GM19467 (cell line): ENCODE measurements around the gene BRMS1L.

ENCODE experiments used
- ATAC-seq: cut with Tn5 transposase; IDR thresholded peaks from one replicate; pipeline ENCODE4 v1.9.1; 2021; ENCODE audit warnings: mild to moderate bottlenecking, moderate library complexity; ENCODE audit not compliant: unreplicated experiment

BRMS1L gene

DNA sequence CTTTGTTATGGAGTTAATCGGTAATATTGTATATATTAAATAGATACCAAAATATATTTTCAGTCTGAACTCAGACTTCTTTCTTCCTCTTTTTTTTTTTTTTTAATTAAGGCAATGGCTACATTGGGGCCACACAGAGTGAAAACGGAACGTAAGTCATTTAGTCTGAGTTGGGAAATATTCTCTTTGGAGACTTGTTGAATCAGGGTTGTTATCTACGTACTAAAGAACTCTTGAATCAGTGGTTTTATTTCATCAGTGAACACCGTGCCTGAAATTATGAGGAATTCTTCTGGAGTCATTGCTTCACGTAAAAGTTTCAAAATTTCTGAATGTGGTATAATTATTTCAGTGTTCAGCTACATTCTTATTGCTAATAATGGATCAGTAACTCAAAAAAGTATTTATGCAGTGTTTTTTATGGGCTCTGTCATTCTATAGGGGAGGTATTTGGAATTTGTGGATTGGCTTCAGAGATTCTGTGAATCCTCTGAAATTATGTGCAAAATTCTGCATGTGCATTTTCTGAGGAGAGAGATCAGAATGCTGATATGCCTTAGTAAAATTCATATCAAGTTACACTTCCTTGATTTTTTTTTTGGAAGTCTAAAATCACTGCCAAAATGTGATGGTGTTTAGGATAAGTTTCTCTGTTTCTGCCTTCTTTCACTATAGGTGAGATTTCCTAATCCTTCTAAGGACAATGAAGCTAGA lies 39.6 kb downstream of the BRMS1L start:
- ATAC-seq = no peak

DNA sequence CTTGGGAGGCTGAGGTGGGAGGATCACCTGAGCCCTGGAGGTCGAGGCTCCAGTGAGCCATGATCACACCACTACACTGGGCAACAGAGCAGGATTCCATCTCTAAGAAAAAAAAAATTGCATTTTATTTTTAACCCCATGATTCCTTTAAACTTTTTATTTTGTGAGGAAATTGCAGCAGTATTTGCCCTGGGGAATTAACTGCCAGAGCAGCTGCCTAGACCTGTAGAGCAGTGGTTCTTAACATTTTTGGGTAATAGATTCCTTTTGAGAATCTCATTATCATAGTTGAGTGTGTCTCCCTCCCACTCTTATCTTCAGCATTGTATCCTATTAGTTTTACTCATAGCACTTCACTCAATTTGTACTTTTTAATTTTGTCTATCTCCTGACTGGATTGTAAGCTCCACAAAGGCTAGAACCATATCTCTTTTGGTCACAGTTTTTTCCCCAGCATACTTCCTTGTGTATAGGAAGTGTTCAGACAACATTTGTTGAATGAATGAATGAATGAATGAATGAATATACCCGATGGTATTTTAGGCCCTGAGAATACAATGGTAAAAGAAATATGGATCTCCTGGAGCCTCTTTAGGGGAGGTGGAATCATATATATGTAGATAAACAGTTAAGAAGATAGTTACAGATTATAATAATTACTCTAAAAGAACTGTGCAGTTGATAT lies 40.6 kb downstream of the BRMS1L start:
- no peak for ATAC-seq

DNA sequence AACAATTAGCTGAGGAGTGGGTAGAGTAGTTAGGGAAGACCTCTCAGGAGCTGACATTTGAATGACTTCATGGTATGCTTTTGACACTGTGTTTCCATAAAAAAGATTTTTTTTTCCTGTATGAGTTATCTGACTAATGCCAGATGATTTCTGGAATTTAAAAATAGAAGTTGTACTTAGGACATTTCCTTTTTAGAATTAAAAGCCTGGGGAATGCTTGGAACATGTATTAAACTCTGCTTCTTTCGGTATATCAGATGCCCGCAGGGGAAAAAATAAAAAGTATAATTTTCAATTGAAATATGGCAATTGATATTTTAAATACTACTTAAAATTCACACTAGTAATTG lies 41.1 kb downstream of the BRMS1L start:
- no peak for ATAC-seq

DNA sequence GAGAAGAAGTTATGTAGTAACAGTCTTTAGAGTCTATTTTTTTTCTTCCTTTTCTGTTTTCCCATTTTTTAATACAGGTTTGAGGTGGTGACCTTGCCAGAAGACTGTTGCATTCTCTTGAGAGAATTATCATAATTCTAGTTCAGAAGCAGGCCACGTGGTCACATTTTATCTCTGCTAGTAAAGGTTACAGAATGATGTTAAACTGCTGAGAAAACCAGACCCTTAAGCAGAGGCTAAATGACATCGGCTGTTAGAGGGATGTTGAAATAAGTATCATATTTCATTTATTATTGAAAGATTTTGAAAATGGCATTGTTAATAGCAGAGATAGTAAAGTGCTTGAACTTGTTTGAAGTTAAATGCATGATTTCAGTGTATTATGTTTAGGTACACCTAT lies 49.2 kb downstream of the BRMS1L start:
- ATAC-seq = no peak

DNA sequence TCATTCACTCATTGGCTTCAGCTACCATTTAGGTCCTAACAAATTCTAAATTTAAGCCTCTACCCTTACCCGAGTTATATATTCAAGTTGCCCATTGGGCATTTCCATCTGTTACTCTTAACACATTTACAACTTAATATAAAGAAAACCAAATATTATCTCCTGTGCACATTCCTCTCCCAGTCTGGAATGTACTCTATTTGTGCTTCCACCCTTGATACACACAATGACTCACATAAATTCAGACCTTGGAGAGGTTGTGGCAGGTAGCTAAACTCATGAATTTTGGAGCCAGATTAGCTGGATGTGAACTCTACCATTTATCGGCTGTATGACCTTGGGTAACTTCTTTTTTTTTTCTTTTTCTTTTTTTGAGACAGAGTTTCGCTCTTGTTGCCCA lies 51.1 kb downstream of the BRMS1L start:
- no peak for ATAC-seq

DNA sequence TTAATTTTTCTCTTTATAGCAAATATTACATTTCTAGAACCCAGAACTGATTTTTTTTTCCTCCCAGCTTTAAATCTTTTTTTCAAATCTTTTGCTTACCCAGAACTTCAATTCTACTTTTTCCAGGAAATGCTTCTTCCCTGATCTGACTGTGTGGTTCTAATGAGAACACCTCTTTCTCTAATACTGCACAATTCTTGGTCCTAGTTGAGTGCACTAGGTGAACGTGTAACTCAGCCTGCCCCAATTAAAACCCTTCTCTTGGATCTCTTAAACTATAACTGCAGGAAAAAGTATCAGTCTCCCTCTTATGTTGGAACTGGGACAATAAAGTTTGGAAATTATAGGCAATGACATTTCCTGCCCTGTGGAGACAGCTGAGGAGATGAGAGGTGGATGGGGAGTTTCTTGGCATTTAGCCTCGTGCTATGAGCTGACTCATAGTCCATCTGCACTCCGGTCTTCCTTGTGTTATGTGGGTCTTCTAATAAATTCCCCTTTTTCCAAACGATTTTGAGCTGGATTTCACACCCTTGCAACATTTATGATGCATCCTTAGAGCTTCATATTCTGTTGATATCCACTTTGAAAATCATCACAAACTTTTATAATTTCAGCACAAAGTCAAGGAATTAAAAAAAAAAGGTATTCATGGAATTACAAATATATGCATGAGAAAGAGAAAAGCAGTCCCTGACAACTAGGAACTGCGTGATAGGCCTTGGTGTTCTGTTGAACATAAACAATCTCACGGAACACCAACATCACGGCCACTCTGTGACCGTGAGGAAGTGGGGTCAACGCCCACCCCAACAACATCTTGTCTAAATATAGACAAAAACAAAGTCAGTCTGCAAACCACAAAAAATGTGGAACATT lies 52.4 kb downstream of the BRMS1L start:
- no peak for ATAC-seq

DNA sequence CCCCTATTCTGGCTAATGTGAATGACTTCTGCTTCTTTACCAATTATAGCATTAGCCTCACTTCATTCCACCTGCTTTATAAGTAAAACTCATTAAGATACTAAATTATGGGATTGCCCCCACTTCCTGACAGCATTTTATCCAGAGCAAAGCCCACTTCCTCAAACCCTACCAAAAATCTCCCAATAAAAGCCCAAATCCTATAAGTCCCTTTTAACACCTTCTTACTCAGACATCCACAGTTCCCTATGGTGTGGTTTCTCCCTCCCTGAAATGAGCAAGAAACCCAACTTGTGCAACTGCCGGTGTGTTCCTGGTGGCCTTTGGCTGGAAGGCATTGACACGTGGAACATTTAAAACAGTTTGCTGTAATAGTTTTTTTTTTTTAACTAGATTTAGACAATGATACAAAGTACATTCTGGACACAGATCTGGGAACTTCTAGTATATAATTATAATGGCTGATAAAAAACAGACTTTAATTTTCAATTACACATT lies 53.1 kb downstream of the BRMS1L start:
- ATAC-seq = no peak

DNA sequence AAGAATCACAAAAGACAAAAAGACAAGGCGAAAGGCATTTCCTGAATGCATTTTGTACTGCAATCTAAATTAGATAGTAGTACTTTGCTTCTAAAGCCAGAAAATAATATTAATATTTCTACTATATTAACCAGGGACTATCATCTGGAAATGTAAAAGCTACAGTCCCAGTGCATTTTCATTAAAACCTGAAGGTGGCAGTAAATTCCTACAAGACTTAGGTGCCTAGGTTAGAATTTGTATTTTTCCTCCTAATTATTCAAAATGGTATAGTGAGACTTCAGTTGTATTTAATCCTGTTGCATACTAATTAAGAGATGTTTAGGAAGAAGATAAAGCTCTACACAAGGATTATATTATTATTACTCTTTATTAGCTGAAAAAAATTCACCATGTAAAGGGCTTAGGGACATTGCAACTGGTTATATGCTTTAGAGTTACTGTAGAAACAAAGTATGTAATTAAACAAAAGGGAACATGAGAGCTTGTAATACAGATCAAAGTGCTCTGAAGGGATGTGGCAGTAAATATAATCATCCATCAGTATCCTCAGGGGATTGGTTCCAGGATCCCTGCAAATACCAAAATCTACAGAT lies 53.6 kb downstream of the BRMS1L start:
- ATAC-seq = no peak

DNA sequence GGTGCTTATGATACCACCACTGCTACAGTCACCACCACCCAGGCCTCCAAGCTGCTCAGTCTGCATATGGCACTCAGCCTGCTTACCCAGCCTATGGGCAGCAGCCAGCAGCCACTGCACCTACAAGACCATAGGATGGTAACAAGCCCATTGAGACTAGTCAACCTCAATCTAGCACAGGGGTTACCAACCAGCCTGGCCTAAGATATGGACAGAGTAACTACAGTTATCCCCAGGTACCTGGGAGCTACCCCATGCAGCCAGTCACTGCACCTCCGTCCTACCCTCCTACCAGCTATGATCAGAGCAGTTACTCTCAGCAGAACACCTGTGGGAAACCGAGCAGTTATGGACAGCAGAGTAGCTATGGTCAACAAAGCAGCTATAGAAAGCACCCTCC lies 55.1 kb downstream of the BRMS1L start:
- no peak for ATAC-seq

DNA sequence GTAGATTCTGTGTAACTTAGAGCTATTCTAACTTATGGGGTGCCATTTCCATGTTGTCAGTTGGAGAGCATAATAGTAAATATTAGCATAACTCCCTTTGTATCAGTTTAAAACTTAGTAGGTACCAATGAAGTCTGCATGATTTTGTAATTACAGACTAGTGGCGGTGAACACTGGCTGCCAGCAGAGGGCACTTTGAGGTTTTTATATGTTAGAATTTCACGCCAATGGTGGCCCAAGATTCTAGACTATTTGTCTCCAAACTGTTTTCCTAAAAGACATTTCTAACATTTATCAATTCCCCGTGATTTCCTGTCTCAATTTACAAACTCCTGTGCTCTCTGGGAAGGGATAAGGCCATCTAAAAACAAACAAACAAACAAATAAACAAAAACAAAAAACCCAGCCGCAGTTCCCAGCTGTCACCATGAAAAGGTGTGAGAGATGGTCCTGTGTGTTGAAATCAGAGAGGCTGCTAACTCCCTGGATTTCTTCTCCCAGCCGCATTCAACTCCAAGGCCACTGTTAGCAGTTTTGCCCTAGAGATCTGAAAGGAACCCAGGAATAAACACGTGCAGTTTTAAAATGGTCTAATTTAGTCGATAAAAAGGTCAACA lies 57.6 kb downstream of the BRMS1L start:
- ATAC-seq = no peak

DNA sequence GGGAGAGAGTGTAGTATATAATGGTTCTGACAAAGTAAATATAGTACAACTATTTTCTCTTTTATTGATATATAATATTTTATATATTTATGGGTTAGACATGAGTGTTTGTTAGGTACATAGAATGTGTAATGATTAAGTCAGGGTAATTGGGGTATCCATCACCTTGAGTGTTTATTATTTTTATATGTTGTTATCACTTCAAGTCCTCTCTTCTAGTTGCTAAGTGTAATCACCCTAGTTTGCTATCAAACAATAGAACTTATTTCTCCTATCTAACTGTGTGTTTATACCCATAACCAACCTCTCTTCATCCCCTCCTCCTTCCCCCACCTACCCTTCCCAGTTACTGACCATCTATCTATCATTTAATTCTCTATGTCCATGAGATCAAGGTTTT lies 64.2 kb downstream of the BRMS1L start:
- no peak for ATAC-seq

DNA sequence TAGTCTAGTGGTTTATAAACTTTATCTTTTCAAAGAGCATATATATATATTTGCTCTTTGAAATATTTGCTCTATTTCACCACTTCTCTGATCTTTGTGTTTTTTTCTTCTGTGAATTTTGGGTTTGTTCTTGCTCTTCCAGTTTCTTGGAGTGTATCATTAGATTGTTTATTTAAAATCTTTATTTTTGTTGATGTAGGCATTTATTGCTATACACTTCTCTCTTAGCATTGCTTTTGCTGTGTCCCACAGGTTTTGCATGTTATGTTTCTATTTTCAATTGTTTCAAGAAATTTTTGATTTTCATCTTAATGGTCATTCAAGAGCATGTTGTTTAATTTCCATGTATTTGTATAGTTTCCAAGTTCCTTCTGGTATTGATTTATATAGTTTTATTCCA lies 69.1 kb downstream of the BRMS1L start:
- no peak for ATAC-seq

DNA sequence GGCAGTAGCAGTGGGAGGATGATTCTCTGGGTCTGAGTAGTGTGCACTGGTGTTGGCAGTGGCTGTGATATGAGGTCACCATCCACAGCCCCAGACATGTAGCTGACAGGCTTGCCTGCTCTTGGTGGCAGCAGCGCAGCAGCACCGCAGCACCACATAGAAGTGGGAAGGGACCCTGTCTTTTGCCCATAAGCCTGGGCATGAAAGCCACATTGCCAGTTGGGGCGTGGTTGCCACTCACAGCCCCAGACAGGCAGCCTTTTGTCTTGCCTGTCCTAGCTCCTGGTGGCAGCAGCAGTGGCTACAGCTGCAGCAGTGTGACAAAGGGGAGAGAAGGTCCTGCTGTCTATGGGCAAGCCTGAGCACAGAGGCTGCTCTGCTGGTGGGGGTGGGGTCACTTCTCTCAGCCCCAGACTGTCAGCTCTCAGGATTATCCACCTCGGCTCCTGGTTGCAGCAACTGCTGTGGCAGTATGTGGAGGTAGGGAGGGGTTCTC lies 71.5 kb downstream of the BRMS1L start:
- no peak for ATAC-seq

DNA sequence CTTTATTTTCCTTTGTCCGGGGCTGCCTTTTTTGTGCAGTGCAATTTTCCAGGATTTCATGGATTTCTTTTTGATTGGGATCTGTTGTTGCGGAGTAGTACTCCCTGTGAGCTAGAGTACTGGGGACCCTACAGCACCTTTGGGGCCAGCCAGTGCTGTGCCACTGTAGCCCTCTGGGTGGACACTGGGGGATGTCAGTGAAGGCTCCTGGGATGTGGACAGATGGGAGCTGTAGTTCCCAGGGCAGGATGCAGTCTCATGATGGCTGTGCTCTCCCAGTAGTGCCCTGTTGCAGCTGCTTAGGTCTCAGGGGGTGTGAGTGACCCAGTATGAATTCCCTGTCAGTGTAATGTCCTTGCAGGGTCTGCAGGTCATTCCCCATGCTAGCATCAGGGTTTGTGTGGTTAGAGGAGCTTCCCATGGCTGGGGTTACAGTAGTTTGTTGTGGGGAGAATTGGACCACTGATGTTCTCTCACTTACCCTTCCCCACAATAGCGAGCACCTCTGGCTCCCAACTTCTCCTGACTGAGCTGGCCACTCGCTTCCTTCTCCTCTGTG lies 72.2 kb downstream of the BRMS1L start:
- ATAC-seq = no peak

DNA sequence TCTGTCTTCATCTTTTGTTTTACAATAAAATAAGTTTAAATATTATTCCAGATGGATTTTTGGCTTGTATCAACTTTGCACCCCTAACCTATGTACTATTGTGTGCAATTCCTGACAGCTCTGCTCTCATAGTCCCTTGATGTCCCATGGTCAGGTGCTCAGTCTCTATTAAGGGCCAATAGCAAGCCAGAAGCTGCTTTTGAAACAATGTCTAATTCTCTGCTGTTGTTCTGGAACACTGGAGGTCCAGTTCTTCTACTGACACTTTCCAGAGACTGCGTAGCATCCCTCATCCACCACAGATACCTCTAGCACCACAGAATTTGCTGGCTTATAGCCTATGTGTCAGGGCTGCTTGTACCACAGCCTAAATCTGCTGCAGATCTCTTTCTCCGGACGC lies 74.6 kb downstream of the BRMS1L start:
- ATAC-seq = no peak

DNA sequence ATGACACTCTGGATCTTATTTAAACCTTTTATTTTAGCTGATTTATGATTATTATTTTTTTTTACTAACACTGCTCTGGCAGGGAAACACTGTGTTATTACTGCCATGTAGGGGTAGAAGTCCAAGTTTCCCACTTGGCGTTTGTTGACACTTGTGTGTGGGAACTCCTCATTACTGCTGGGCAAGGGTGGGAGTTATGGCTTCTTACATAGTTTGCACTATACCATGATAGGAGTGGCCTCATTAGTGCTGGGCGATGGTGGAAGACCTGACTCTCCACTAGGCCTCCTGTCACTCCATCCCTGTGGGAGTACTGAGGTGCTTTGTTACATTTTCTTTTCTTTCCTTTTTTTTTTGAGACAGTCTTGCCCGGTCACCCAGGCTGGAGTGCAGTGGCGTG lies 83.5 kb downstream of the BRMS1L start:
- no peak for ATAC-seq

DNA sequence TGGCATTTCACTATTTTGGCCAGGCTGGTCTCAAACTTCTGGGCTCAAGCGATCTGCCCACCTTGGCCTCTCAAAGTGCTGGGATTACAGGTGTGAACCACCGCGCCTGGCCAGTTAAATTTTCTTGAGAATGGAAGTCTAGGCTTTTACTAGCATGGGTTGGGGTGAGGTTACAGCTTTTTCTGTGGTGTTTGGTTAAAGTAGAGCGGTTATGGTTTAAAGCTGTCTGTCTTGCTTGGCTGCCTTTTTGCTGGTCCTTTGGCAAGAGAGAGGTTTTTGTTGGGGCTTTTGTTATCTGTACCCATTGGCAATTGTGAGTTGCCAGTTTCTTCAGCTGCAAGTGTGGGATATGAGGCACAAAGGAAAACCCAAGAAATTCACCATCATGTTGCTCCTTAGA lies 84.1 kb downstream of the BRMS1L start:
- no peak for ATAC-seq

DNA sequence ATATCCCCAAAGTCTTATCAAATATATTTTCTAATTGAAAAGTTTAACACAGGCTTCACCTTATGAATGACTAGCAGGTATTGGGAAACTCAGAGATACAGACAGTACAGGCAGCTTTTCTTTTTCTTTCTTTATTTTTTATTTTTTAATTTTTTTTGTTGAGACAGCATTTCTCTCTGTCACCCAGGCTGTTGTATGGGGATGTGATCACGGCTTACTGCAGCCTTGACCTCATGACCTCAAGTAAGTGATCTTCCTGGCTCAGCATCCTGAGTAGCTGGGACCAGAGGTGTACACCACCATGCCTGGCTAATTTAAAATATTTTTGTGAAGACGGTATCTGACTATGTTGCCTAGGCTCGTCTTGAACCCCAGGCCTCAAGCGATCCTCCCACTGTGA lies 85.0 kb downstream of the BRMS1L start:
- ATAC-seq = no peak

DNA sequence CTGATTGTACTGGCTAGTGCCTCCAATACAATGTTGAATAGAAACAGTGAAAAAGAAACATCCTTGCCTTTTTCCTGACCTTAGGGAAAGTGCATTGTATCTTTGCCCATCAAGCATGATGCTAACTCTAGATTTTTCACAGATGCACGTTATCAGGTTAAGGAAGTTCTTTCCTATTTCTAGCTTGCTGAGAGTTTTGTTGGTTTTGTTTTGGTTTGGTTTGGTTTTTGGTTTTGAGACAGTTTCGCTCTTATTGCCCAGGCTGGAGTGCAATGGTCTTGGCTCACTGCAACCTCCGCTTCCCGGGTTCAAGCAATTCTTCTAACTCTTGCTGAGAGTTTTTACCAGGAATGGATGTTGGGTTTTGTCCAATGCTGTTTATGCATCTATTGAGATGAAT lies 89.0 kb downstream of the BRMS1L start:
- ATAC-seq = no peak

DNA sequence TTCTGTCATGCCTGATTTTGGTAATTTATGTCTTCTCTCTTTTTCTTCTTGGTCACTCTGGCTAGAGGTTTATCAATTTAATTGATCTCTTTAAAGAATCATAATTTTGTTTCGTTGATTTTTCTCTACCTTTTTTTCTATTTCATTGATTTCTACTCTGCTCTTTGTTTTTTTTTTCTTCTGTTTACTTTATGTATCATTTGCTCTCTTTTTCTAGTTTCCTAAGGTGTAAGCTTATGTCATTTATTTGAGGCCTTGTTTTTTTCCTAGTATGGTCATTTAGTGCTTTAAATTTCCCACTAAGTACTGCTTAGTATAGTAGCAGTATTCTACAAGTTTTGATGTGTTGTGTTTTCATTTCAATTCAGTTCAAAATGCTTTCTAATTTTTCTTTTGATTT lies 89.6 kb downstream of the BRMS1L start:
- no peak for ATAC-seq
